K562 (cell line): ENCODE measurements around the gene DCAF11. TPM values are rescaled to one million over a fixed set of nuclear protein-coding genes. Genes with fewer than 3 reads are reported as not detected.

Experiments
- CC2D1A ChIP-seq: fragments of 450-650 bp; IDR thresholded peaks from 2 replicates; pipeline ENCODE4 v1.6.1; 2017; ENCODE audit warnings: mild to moderate bottlenecking
- CXXC5 ChIP-seq: fragments of 250-450 bp; sonication (Bioruptor Pico); IDR thresholded peaks from 2 replicates; pipeline ENCODE4 v1.8.0; 2022; ENCODE audit warnings: inconsistent platforms, mild to moderate bottlenecking, moderate library complexity
- E2F1 ChIP-seq: sonication (generic); formaldehyde crosslinking; IDR thresholded peaks from 2 replicates; pipeline ENCODE4 v1.8.1; 2023; ENCODE audit warnings: mild to moderate bottlenecking, missing genetic modification reagents, moderate library complexity
- E2F5 ChIP-seq: sonication (generic); formaldehyde crosslinking; IDR thresholded peaks from 2 replicates; pipeline ENCODE4 v1.8.0; 2022; ENCODE audit warnings: mild to moderate bottlenecking, missing genetic modification reagents
- NFXL1 ChIP-seq: fragments of 450-650 bp; formaldehyde crosslinking; IDR thresholded peaks from 2 replicates; pipeline ENCODE4 v1.4.0; 2021; ENCODE audit warnings: mild to moderate bottlenecking
- NUFIP1 ChIP-seq: fragments of 450-650 bp; IDR thresholded peaks from 2 replicates; pipeline ENCODE4 v1.6.1; 2018; ENCODE audit not compliant: partially characterized antibody
- ZBTB12 ChIP-seq: fragments of 250-450 bp; sonication (Bioruptor Pico); IDR thresholded peaks from 2 replicates; pipeline ENCODE4 v1.4.0; 2020
- ZBTB40 ChIP-seq, 2 experiments: fragments of 450-650 bp in 1 of 2; sonication (generic) in 1 of 2; formaldehyde crosslinking in 1 of 2; IDR thresholded peaks; 2 replicates each; pipeline versions ENCODE4 v1.7.1 to v1.9.0; 2016 to 2022; ENCODE audit warnings: inconsistent platforms in 1 of 2, mild to moderate bottlenecking in 1 of 2, missing genetic modification reagents in 1 of 2
- ZBTB5 ChIP-seq: fragments of 450-650 bp; IDR thresholded peaks from 2 replicates; pipeline ENCODE4 v1.6.1; 2017; ENCODE audit warnings: antibody characterized with exemption
- ZNF140 ChIP-seq: fragments of 250-450 bp; sonication (Bioruptor Pico); IDR thresholded peaks from 2 replicates; pipeline ENCODE4 v1.8.0; 2021; ENCODE audit warnings: moderate library complexity, mild to moderate bottlenecking, inconsistent platforms
- ZNF384 ChIP-seq: IDR thresholded peaks from 2 replicates; pipeline ENCODE4 v1.6.1; 2012; ENCODE audit warnings: low read depth, low read length, improper control_type of control experiment
- ZNF75A ChIP-seq: fragments of 450-650 bp; formaldehyde crosslinking; IDR thresholded peaks from 2 replicates; pipeline ENCODE4 v1.4.0; 2020; ENCODE audit warnings: mild to moderate bottlenecking
- polyA plus RNA-seq, 8 experiments: library from polyadenylated mRNA; depleted of rRNA in 4 of 8; stranded (reverse) in 5 of 8; unstranded in 3 of 8; fragments of >200 nt; fragmentation: Nextera tagmentation in 2 of 8; fragmentation: Illumina TruSeq in 1 of 8; extraction: Ambion mirVana in 2 of 8; extraction: Trizol in 1 of 8; gene quantifications; 2 replicates each; pipeline versions ENCODE4 v1.2.1 to v1.2.3, GENCODE V29; 2011 to 2014; ENCODE audit warnings: inconsistent platforms in 1 of 8, missing spikeins in 1 of 8
- total RNA-seq, 7 experiments: library from RNA; depleted of rRNA in 6 of 7; stranded (reverse); fragments of >200 nt in 6 of 7; fragmentation: Illumina TruSeq in 2 of 7; extraction: Trizol in 2 of 7; gene quantifications; 2 replicates each; pipeline versions ENCODE4 v1.2.1 to v1.2.3, GENCODE V29; 2011 to 2021; ENCODE audit warnings: low replicate concordance in 1 of 7

DCAF11 gene
- total and polyA plus RNA-seq, 9 of the 15 experiments (the other 6 are each of a cell fraction or from before 2014, with no cell fraction given): 8.5 to 46.2 (median 36.4) TPM

- TF ChIP-seq ZBTB12 (CRISPR knock-in tag) (no peak), NUFIP1 (no peak), ZNF75A (no peak), ZNF140 (CRISPR knock-in tag) (no peak), ZNF384 (no peak), CC2D1A (no peak), E2F1 (peak; percentile 32; the same call in 1 of the 2 replicates), CXXC5 (CRISPR knock-in tag) (peak; percentile 50), ZBTB40 (IDR thresholded peaks at IDR 0.05) (no peak), ZBTB40 (CRISPR knock-in tag; IDR thresholded peaks at IDR 0.05) (no peak), NFXL1 (CRISPR knock-in tag) (no peak), ZBTB5 (no peak), E2F5 (no peak)
Measured at GRCh38 chr14:24093901-24094840, 20.4 kb upstream of the DCAF11 start, which contains the start of gene PCK2 (continued).
